ENCODE data around the gene ATP2A3. TPM values are rescaled to one million over a fixed set of nuclear protein-coding genes. Genes with fewer than 3 reads are reported as not detected.

Gene ATP2A3
- polyA plus RNA-seq, 3 donors = 6.9 to 46.5 (median 9.5) TPM

- Mint-ChIP-seq H3K9me3 (peaks cover 0 to 1% (median 0%) of the 10 kb centered on the region in 7 donors), H3K36me3 (peaks cover 57% of the 10 kb centered on the region in 2 donors), H3K27me3 (ENCODE audit: low read depth in 3 of 3) (peaks cover 1 to 17% (median 3%) of the 10 kb centered on the region in 3 donors), H3K4me1 (peaks cover 26% of the 10 kb centered on the region), H3K4me3 (no peak overlapping the region), H3K27ac (peak overlapping the region in 2 of 7 donors; percentile 25 to 79)
- no peak overlapping the region for H3K27ac ChIP-seq (ENCODE audit: low read depth in 1 of 2, low read length in 2 of 2)
- no peak for DNase-seq
- no peaks in the 10 kb centered on the region for H3K79me2 ChIP-seq (ENCODE audit: insufficient read depth, low read length)
- no peak overlapping the region for H3K9ac ChIP-seq (ENCODE audit: insufficient read depth, low read length, poor library complexity, severe bottlenecking)
- H3K27me3 ChIP-seq (ENCODE audit: control insufficient read depth in 2 of 2, insufficient read depth in 2 of 2, low read length in 2 of 2) = peaks cover 0 to 4% of the 10 kb centered on the region in 2 donors
- peaks cover 18 to 32% of the 10 kb centered on the region in 2 donors for H3K4me1 ChIP-seq (ENCODE audit: control insufficient read depth in 1 of 2, insufficient read depth in 2 of 2, low read length in 2 of 2)
- TF ChIP-seq CTCF (IDR thresholded peaks at IDR 0.05) = no peak
- H3K36me3 ChIP-seq (replicated peaks in 1 of 2; ENCODE audit: control insufficient read depth in 1 of 2, insufficient read depth in 2 of 2, low read length in 2 of 2) = peaks cover 49 to 55% of the 10 kb centered on the region in 2 donors
- H4K20me1 ChIP-seq (ENCODE audit: insufficient read depth, low read length) = peaks cover 27% of the 10 kb centered on the region
- WGBS (ENCODE audit: insufficient coverage) = 96% methylated on average over 18 of the region's 22 CpGs
- no peak overlapping the region for H3K4me2 ChIP-seq (replicated peaks; ENCODE audit: extremely low read depth, low read length, poor library complexity, severe bottlenecking)
- H3K9me3 ChIP-seq (replicated peaks in 1 of 2; ENCODE audit: control insufficient read depth in 1 of 2, insufficient read depth in 1 of 2, low read length in 2 of 2) = no peaks in the 10 kb centered on the region
- H3K4me3 ChIP-seq (replicated peaks in 1 of 3; ENCODE audit: low read depth in 2 of 3, low read length in 3 of 3) = no peak overlapping the region
- intact Hi-C loops (cut with micrococcal nuclease) = loop anchor here in 1 of 2 donors (2.0 to 10.0 kb wide), 3 partner anchors 41 to 271 kb away; partner anchors contain the start of gene ATP2A3
- H2AFZ ChIP-seq (ENCODE audit: insufficient read depth, low read depth, low read length, poor library complexity, severe bottlenecking) = no peak overlapping the region
Observed at GRCh38 chr17:4005296-4006164, 41.3 kb upstream of the ATP2A3 start.

- Mint-ChIP-seq H3K27me3 (ENCODE audit: low read depth in 3 of 3) (peaks cover 1 to 19% (median 3%) of the 10 kb centered on the region in 3 donors), H3K4me3 (peak overlapping the region in 1 of 2 donors; percentile 75), H3K9me3 (peaks cover 0 to 1% (median 0%) of the 10 kb centered on the region in 7 donors), H3K4me1 (peaks cover 26% of the 10 kb centered on the region), H3K36me3 (peaks cover 49 to 52% of the 10 kb centered on the region in 2 donors), H3K27ac (peak overlapping the region in 5 of 7 donors; percentile 61 to 79 (median 70))
- Histone ChIP-seq H3K4me2 (replicated peaks; ENCODE audit: extremely low read depth, low read length, poor library complexity, severe bottlenecking) (no peak overlapping the region), H3K27me3 (ENCODE audit: control insufficient read depth in 2 of 2, insufficient read depth in 2 of 2, low read length in 2 of 2) (peaks cover 0 to 4% of the 10 kb centered on the region in 2 donors), H3K27ac (ENCODE audit: low read depth in 1 of 2, low read length in 2 of 2) (no peak overlapping the region), H3K36me3 (replicated peaks in 1 of 2; ENCODE audit: control insufficient read depth in 1 of 2, insufficient read depth in 2 of 2, low read length in 2 of 2) (peaks cover 44 to 47% of the 10 kb centered on the region in 2 donors), H3K4me1 (ENCODE audit: control insufficient read depth in 1 of 2, insufficient read depth in 2 of 2, low read length in 2 of 2) (peaks cover 18 to 32% of the 10 kb centered on the region in 2 donors), H3K4me3 (replicated peaks in 1 of 3; ENCODE audit: low read depth in 2 of 3, low read length in 3 of 3) (no peak overlapping the region), H3K9me3 (replicated peaks in 1 of 2; ENCODE audit: control insufficient read depth in 1 of 2, insufficient read depth in 1 of 2, low read length in 2 of 2) (no peaks in the 10 kb centered on the region), H3K9ac (ENCODE audit: insufficient read depth, low read length, poor library complexity, severe bottlenecking) (peak overlapping the region; percentile 4), H2AFZ (ENCODE audit: insufficient read depth, low read depth, low read length, poor library complexity, severe bottlenecking) (no peak overlapping the region), H3K79me2 (ENCODE audit: insufficient read depth, low read length) (no peaks in the 10 kb centered on the region), H4K20me1 (ENCODE audit: insufficient read depth, low read length) (peaks cover 27% of the 10 kb centered on the region)
- peak; percentile 43 to 66 (median 63) for DNase-seq
- intact Hi-C loops (cut with micrococcal nuclease) = loop anchor here (2.0 to 10.0 kb wide), 6 partner anchors 40 to 270 kb away; partner anchors contain the start of gene ATP2A3 (in 2 of the 2)
- TF ChIP-seq CTCF (IDR thresholded peaks at IDR 0.05) = peak; percentile 99
- 9% methylated on average over 31 of the region's 44 CpGs for WGBS (ENCODE audit: insufficient coverage)
Observed at GRCh38 chr17:4004517-4005295, 40.5 kb upstream of the ATP2A3 start.

Measured in CD14-positive monocyte (primary cell).